K562 (cell line): ENCODE measurements around the gene RNFT2. TPM values are rescaled to one million over a fixed set of nuclear protein-coding genes. Genes with fewer than 3 reads are reported as not detected.
A peak's percentile ranks its signal among the peaks of the same experiment; 100 is the strongest.

Experiments used
- C11orf30 ChIP-seq: fragments of 450-650 bp; IDR thresholded peaks from 2 replicates; pipeline ENCODE4 v1.6.1; 2016; ENCODE audit warnings: low read depth, mild to moderate bottlenecking
- CCNT2 ChIP-seq: IDR thresholded peaks from 2 replicates; pipeline ENCODE4 v1.6.1; 2011; ENCODE audit warnings: borderline replicate concordance, low read depth, mild to moderate bottlenecking, moderate library complexity, mixed read lengths, low read length; ENCODE audit not compliant: insufficient read length; ENCODE audit errors: extremely low read depth
- JUND ChIP-seq, 2 experiments: IDR thresholded peaks; 2 replicates in 1 of 2; 3 replicates in 1 of 2; pipeline ENCODE4 v1.6.1; 2011; ENCODE audit warnings: borderline replicate concordance in 2 of 2, low read depth in 2 of 2, low read length in 2 of 2, improper control_type of control experiment in 1 of 2, missing biosample characterization in 1 of 2, missing genetic modification characterization in 1 of 2, missing genetic modification reagents in 1 of 2
- MCM3 ChIP-seq: fragments of 450-650 bp; IDR thresholded peaks from 2 replicates; pipeline ENCODE4 v1.6.1; 2016
- MCM7 ChIP-seq, 2 experiments: fragments of 450-650 bp; IDR thresholded peaks; 2 replicates each; pipeline ENCODE4 v1.6.1; 2016 to 2018
- MNT ChIP-seq, 2 experiments: fragments of 450-650 bp; conservative IDR thresholded peaks; 2 replicates each; pipeline ENCODE4 v1.6.1; 2017; ENCODE audit warnings: mild to moderate bottlenecking in 2 of 2, moderate library complexity in 2 of 2
- MTA3 ChIP-seq: fragments of 450-650 bp; formaldehyde crosslinking; IDR thresholded peaks from 2 replicates; pipeline ENCODE4 v1.6.1; 2017; ENCODE audit warnings: mild to moderate bottlenecking, borderline replicate concordance
- MTF1 ChIP-seq: fragments of 250-450 bp; sonication (Bioruptor Pico); IDR thresholded peaks from 2 replicates; pipeline ENCODE4 v1.9.0; 2021; ENCODE audit warnings: moderate library complexity, mild to moderate bottlenecking, inconsistent platforms, borderline replicate concordance
- PKNOX1 ChIP-seq: fragments of 450-650 bp; IDR thresholded peaks from 2 replicates; pipeline ENCODE4 v1.6.1; 2016
- SAP30 ChIP-seq: fragments of 200-600 bp; sonication (generic); IDR thresholded peaks from 2 replicates; pipeline ENCODE4 v1.6.1; 2012; ENCODE audit warnings: borderline replicate concordance, low read depth, mild to moderate bottlenecking, moderate library complexity, low read length, control low read depth, inconsistent platforms; ENCODE audit not compliant: insufficient read depth, poor library complexity, severe bottlenecking
- SRSF3 ChIP-seq: fragments of 200-400 bp; formaldehyde crosslinking; IDR thresholded peaks from 2 replicates; pipeline ENCODE4 v1.6.1; 2016; ENCODE audit warnings: mild to moderate bottlenecking, low read length, moderate library complexity; ENCODE audit not compliant: insufficient read depth
- TBP ChIP-seq: optimal IDR thresholded peaks from 2 replicates; pipeline ENCODE3; 2011; ENCODE audit warnings: low read depth, low read length, improper control_type of control experiment
- ZFP36 ChIP-seq: fragments of 150-350 bp; IDR thresholded peaks from 2 replicates; pipeline ENCODE4 v1.6.1; 2018; ENCODE audit warnings: low read length, low read depth; ENCODE audit not compliant: partially characterized antibody
- ZMIZ1 ChIP-seq, 2 experiments: fragments of 150-350 bp in 1 of 2; IDR thresholded peaks; 2 replicates each; pipeline ENCODE4 v1.6.1; 2012 to 2016; ENCODE audit warnings: low read depth in 2 of 2, low read length in 2 of 2, mild to moderate bottlenecking in 1 of 2, moderate library complexity in 1 of 2
- ZNF511 ChIP-seq: sonication (generic); formaldehyde crosslinking; IDR thresholded peaks from 2 replicates; pipeline ENCODE4 v1.8.0; 2022; ENCODE audit warnings: mild to moderate bottlenecking, missing genetic modification reagents
- ZNF766 ChIP-seq: fragments of 200-800 bp; sonication (Bioruptor generic); conservative IDR thresholded peaks from 2 replicates; pipeline ENCODE4 v1.6.1; 2016; ENCODE audit warnings: missing genetic modification characterization, missing compliant biosample characterization
- polyA plus RNA-seq, 8 experiments: library from polyadenylated mRNA; depleted of rRNA in 4 of 8; stranded (reverse) in 5 of 8; unstranded in 3 of 8; fragments of >200 nt; fragmentation: Nextera tagmentation in 2 of 8; fragmentation: Illumina TruSeq in 1 of 8; extraction: Ambion mirVana in 2 of 8; extraction: Trizol in 1 of 8; gene quantifications; 2 replicates each; pipeline versions ENCODE4 v1.2.1 to v1.2.3, GENCODE V29; 2011 to 2014; ENCODE audit warnings: inconsistent platforms in 1 of 8, missing spikeins in 1 of 8
- total RNA-seq, 7 experiments: library from RNA; depleted of rRNA in 6 of 7; stranded (reverse); fragments of >200 nt in 6 of 7; fragmentation: Illumina TruSeq in 2 of 7; extraction: Trizol in 2 of 7; gene quantifications; 2 replicates each; pipeline versions ENCODE4 v1.2.1 to v1.2.3, GENCODE V29; 2011 to 2021; ENCODE audit warnings: low replicate concordance in 1 of 7

Gene RNFT2
- total and polyA plus RNA-seq, 9 of the 15 experiments (the other 6 are each of a cell fraction or from before 2014, with no cell fraction given), result 3.6 to 26.3 (median 9.5) TPM

GRCh38 chr12:116818948-116819832, 81.1 kb downstream of the RNFT2 start (continued):
- TF ChIP-seq JUND (IDR thresholded peaks at IDR 0.05; ENCODE audit: borderline replicate concordance, low read depth, low read length) (peak; percentile 99), JUND (tag; IDR thresholded peaks at IDR 0.05; ENCODE audit: borderline replicate concordance, low read depth, low read length) (peak; percentile 97), ZMIZ1 (IDR thresholded peaks at IDR 0.05; ENCODE audit: low read depth in 2 of 2, low read length in 2 of 2) (peak in 1 of 2 experiments; percentile 54; a peak in 2 of 4 replicates), ZFP36 (no peak), CCNT2 (peak; percentile 95), TBP (peak; percentile 5), MTA3 (peak; percentile 82; the same call in 1 of the 2 replicates), ZNF511 (no peak), SRSF3 (no peak), PKNOX1 (peak; percentile 23; the same call in 1 of the 2 replicates), MCM7 (IDR thresholded peaks at IDR 0.05) (no peak), MCM3 (no peak), MTF1 (CRISPR knock-in tag) (no peak), C11orf30 (peak; percentile 83), SAP30 (peak; percentile 58), MNT (conservative IDR thresholded peaks at IDR 0.05) (peak; percentile 59 to 85), ZNF766 (CRISPR knock-in tag) (0 out of 2 replicates have a peak, but pooled peaks have one; percentile 36)
